GM19467 (cell line): ENCODE results near the gene HMGN1.

ENCODE experiments used
- ATAC-seq: cut with Tn5 transposase; IDR thresholded peaks from one replicate; pipeline ENCODE4 v1.9.1; 2021; ENCODE audit warnings: mild to moderate bottlenecking, moderate library complexity; ENCODE audit not compliant: unreplicated experiment

The HMGN1 gene

GRCh38 chr21:39336457-39337008 is 12.4 kb downstream of the HMGN1 start:
- ATAC-seq, result no peak

GRCh38 chr21:39334611-39335010 is 14.3 kb downstream of the HMGN1 start:
- ATAC-seq, result no peak

DNA sequence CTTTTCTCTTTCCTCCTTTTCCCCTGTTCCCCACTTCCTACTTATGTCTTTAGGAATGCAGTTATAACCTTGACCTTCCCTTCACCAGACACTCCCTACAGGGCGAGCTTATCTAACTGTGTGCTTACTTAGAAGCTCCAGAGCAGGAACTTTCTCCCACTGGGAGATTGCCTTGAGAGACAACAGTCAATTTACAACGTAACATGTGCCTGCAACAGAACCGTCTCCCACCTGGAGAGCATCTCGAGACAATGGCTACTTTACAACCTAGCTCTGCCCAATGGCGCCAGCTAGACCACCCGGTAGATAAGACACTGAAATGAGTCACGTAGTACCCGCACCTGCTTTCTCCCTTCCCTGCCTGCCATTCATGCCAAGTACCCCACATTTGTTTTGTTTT is 16.7 kb downstream of the HMGN1 start:
- no peak for ATAC-seq

DNA sequence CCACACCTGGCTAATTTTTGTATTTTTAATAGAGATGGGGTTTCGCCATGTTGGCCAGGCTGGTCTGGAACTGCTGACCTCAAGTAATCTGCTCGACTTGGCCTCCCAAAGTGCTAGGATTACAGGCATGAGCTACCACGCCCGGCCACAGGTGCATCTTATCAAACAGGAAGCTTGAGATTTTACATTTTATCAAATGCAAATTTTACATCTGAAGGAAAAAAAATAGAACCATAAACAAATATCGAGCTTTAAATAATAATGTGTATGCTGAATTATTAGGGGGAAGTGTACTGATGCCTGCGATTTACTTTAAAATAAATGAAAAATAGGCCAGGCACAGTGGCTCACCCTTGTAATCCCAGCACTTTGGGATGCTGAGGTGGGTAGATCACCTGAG is 18.9 kb downstream of the HMGN1 start:
- ATAC-seq, result no peak

DNA sequence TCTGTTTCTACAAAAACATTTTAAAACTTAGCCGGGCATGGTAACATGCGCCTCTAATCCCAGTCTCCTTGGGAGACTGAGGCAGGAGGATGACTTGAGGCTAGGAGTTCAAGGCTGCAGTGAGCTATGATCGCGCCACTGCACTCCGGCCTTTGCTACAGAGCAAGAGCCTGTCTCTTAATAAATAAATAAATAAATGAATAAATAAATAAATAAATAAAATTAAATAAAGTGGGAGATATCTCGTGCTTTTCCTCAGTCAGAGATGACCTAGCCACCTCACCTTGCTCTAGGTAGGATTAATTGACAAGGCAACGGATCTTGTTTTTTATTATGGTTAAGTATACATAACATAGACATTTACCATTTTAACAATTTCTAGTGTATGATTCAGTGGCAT is 21.2 kb downstream of the HMGN1 start:
- no peak for ATAC-seq

- no peak for ATAC-seq
Observed at GRCh38 chr21:39326607-39327307, 22.1 kb downstream of the HMGN1 start.

- ATAC-seq, result no peak
Observed at GRCh38 chr21:39325458-39325857, 23.4 kb downstream of the HMGN1 start.

GRCh38 chr21:39321424-39321823 is 27.5 kb downstream of the HMGN1 start:
- no peak for ATAC-seq

DNA sequence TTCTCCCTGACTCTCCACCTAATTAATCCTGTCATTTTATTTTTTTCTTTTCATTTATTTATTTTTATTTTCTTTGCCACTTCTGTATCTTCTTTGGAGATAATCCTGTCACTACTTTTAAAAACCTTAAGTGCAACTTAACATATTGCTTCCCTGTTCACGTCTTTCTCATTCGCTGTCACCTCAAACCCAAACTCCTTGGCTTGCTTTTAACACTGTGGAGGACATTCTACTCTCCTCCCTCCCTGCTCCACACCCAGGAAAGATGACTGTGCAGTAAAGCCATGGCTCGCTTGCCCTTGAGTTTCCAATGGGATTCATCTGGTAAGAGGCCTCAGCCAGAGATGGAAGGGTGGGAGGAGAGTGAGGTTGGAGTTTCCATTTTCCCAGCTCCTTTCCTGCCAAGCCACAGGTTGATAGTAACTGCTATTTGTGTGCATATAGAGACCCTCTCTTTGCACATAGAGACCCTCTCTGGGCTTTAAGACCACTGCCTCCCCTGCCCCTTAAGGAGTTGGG is 29.0 kb downstream of the HMGN1 start:
- no peak for ATAC-seq

DNA sequence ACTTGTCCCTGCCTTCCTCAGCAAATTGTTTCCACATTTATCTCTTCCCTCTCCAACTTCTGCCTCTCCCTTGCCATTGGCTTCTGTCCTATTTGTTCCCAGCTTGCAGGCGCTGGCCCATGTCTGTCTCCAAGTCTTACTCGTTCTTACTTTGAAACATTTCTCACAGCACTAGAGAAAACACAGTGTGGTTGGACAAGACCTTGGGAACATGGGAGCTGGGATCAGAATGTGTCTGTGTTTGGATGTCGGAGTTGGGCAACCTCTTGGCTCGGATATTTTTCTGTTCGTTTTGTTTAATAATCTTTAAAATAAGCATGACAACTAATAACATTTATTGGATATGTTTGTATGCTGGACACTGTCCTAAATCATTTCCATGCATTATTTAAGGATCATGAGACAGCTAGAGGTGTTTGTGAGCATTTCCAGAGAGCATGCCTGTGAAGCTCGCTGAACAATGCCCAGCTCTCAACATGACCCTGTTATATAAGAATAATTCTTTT is 29.6 kb downstream of the HMGN1 start:
- ATAC-seq, result no peak

GRCh38 chr21:39318091-39318959 is 30.6 kb downstream of the HMGN1 start:
- no peak for ATAC-seq

DNA sequence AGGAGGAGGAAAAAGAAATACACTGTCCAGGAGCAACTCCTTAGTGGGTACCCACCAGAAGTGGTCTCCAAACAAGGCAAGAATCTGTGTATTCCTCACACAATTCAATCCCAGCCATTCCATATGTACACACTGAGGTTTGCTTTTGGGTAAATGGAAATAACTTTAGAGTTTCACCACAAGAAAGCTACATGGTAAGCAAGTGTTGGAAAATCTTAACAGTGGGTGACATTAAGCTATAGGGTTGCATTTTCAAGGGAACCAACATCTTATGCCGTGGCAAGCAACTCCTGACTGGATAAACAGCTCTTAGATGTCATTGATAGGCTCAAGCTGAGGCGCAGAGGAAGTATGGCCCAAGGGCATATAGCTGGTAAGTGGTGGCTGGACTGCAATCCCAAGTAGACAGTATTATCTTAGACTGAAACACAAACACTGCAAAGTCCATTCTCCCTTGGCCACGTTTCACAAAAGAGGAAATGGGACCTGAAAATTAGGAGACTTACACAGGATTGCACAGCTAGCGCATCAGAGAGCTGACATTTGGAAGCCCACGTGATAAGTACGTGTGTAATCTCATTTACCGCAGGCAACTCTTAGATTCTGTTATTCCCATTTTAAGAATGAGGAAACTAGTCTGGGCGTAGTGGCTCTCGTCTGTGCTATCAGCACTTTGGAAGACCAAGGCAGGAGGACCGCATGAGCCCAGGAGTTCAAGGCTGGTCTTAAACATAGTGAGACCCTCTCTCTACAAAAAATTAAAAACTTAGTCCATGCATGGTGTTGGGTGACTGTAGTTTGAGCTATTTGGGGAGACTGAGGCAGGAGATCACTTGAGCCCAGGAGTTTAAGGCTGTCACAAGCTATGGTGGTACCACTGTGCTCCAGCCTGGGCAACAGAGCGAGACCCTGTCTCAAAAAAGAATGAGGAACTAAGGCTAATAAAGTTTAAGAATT is 31.5 kb downstream of the HMGN1 start:
- ATAC-seq, result no peak

DNA sequence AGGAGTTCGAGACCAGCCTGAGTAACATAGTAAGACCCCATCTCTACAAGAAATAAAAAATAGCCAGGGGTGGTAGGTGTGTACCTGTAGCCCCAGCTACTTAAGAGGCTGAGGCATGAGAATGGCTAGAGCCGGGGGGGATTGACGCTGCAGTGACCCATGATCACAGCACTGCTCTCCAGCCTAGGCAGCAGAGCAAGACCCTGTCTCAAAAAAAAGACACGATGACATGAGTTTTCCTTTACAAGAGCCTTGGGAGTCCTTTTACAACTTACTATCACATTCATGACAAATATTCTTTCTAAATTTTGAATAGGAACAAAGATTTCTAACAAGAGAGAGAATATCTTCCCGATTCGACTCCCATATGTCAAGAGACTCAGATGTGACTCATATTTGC is 32.2 kb downstream of the HMGN1 start:
- ATAC-seq, result no peak

- ATAC-seq, result no peak
Observed at GRCh38 chr21:39315603-39316445, 33.1 kb downstream of the HMGN1 start.

DNA sequence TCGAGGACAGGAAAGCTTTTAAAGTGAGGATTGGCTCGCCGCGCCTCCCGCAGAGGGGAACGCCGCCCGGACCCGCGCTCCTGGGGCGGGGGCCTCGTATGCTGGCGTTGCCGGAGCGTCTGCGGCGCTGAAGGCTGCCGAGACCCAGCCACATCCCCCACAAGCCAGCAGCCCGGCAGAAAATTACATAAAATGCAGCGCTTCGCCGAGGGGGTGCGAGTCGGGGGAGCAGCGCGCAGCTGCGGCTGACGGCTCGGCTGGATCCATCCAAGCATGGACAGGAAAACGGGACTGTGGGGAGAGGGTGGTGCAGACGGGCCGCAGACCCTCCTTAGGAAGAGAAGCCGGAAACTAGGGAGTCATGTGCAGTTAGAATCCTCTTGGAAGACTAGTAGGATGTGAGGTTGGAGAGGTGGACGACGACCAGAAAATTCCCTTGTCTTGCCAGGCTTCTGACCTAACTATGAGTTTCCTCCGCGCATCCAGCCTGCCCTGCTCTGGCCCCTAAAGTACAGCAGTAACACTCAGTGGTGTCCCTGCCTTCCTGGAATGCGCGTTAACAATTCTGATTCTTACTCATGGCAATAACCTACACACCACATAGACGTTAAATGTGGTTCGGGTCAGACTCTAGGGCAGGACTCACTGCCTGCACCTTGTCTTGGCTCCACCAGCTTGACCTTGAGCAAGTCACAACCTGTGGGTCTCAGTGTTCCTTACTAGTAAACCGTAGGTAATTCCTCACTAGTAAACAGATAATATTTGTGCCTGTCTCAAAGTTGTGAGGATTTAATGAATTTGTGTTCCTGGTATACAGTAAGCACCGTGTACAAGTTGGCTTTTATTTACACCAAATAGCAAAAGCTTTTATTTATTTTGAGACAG is 34.5 kb downstream of the HMGN1 start:
- peak; percentile 15 for ATAC-seq

DNA sequence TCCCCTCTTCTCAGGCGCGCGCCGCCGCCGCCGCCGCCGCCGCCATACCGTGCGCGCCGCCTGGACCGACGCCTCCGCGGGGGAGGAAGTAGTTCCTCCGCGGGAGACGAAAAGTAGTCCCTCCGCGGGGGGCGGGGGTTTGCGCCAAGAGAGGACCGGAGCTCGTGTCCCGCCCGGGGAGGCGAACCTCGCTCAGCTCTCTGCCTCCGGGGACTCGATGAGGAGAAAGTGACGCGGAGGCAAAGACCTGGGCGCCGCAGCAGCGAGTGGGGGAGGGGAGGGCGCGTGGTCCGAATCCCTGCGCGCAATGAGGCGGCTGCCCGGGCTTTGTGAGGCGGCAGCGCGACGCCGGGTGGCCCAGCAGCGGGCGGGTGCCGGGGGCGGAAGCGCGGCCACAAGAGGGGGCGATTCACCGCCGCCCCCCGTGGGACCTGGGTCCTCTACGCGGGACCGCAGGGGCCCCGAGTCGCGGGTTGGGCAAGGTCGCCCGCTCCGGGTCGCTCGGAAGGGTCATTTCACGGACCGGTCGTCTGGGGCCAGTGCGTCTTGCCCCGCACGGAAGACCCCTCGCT is 35.2 kb downstream of the HMGN1 start, which contains the start of gene BRWD1:
Gene BRWD1 (minus strand): TSS at position 62 of the 572 bp plus-strand sequence. CDS start 141 bp downstream, outside the sequence.
- peak; percentile 45 for ATAC-seq

- ATAC-seq, result peak; percentile 8
Observed at GRCh38 chr21:39313042-39313570, 35.8 kb downstream of the HMGN1 start.
